HCT116 (cell line): ENCODE results near the gene TMEM269. TPM values are rescaled to one million over a fixed set of nuclear protein-coding genes. Genes with fewer than 3 reads are reported as not detected.

ENCODE experiments used
- ATAC-seq: fragments of 200-7000 bp; cut with Tn5 transposase; 2 replicates; pipeline ENCODE4 v1.9.1; 2020; ENCODE audit warnings: mild to moderate bottlenecking, moderate library complexity
- BruUV-seq: library from RNA; stranded (reverse); fragments of 400-500 nt; replicated peaks from 2 replicates; lab custom pipeline; 2021; lab: Mats Ljungman, UMichigan
- CTCF ChIA-PET: fragments of 300-600 bp; sonication (Branson Sonifier 250); formaldehyde crosslinking; loops from one replicate; lab custom pipeline; 2021; ENCODE audit warnings: antibody characterized with exemption; lab: Charles Lee
- POLR2A ChIA-PET: fragments of 300-600, 350-600 bp; sonication (Branson Sonifier 250); formaldehyde crosslinking; loops from one replicate; lab custom pipeline; 2021; ENCODE audit warnings: antibody characterized with exemption; lab: Charles Lee
- RAD21 ChIA-PET, 2 experiments: fragments of 300-600 bp; sonication (Branson Sonifier 250); formaldehyde crosslinking; loops; one replicate each; lab custom pipeline; 2023; ENCODE audit warnings: low total read pairs in 2 of 2; ENCODE audit not compliant: uncharacterized antibody in 2 of 2, unreplicated experiment in 2 of 2, low non-redundant PET in 1 of 2; lab: Charles Lee
- DNase-seq: peaks from one replicate; pipeline ENCODE4 v3.0.0-alpha.2; 2010; ENCODE audit warnings: low read depth, low spot score
- H2AFZ ChIP-seq: fragments of 200-600 bp; shearing (Covaris generic), sonication (generic); 2 replicates; pipeline ENCODE4 v1.6.1; 2017; ENCODE audit warnings: low read depth, mixed run types, mixed read lengths, antibody characterized with exemption, low read length; ENCODE audit not compliant: poor library complexity, severe bottlenecking
- H3K27ac ChIP-seq: 2 replicates; pipeline ENCODE4 v1.5.1; 2012; ENCODE audit warnings: low read depth, low read length
- H3K27me3 ChIP-seq: fragments of 200-600 bp; sonication (generic); 2 replicates; pipeline ENCODE4 v1.6.1; 2016; ENCODE audit warnings: mixed run types, low read length, mixed read lengths; ENCODE audit not compliant: insufficient read depth
- H3K36me3 ChIP-seq, 2 experiments: fragments of 200-500 bp in 1 of 2; fragments of 200-600 bp in 1 of 2; sonication (Bioruptor generic) in 1 of 2; sonication (generic) in 1 of 2; 2 replicates each; pipeline versions ENCODE4 v1.5.1 to v1.6.1; 2014 to 2016; ENCODE audit warnings: low read length in 2 of 2, inconsistent platforms in 1 of 2, mixed read lengths in 1 of 2, mixed run types in 1 of 2; ENCODE audit not compliant: insufficient read depth in 2 of 2, control insufficient read depth in 1 of 2
- H3K4me1 ChIP-seq, 2 experiments: fragments of 200-600 bp in 1 of 2; sonication (generic) in 1 of 2; 2 replicates each; pipeline versions ENCODE4 v1.5.1 to v1.6.1; 2012 to 2017; ENCODE audit warnings: low read length in 2 of 2, inconsistent platforms in 1 of 2, mild to moderate bottlenecking in 1 of 2, mixed read lengths in 1 of 2, mixed run types in 1 of 2, moderate library complexity in 1 of 2; ENCODE audit not compliant: insufficient read depth in 2 of 2, control insufficient read depth in 1 of 2
- H3K4me2 ChIP-seq: fragments of 200-600 bp; sonication (generic); 2 replicates; pipeline ENCODE4 v1.6.1; 2017; ENCODE audit warnings: mixed run types, low read length, mixed read lengths
- H3K4me3 ChIP-seq, 2 experiments: fragments of 200-600 bp in 1 of 2; sonication (generic) in 1 of 2; replicated peaks in 1 of 2; 2 replicates each; pipeline ENCODE4 v1.5.1; 2011 to 2016; ENCODE audit warnings: low read length in 2 of 2, control low read depth in 1 of 2, low read depth in 1 of 2, mild to moderate bottlenecking in 1 of 2, mixed read lengths in 1 of 2, mixed run types in 1 of 2
- H3K79me2 ChIP-seq: fragments of 200-600 bp; sonication (generic); 2 replicates; pipeline ENCODE4 v1.6.1; 2017; ENCODE audit warnings: mild to moderate bottlenecking, mixed run types, low read length, moderate library complexity, mixed read lengths; ENCODE audit not compliant: insufficient read depth
- H3K9ac ChIP-seq: fragments of 200-600 bp; sonication (generic); 2 replicates; pipeline ENCODE4 v1.6.1; 2016; ENCODE audit warnings: low read length, mixed read lengths
- H3K9me2 ChIP-seq: fragments of 200-600 bp; sonication (generic), shearing (Covaris generic); 2 replicates; pipeline ENCODE4 v1.6.1; 2017; ENCODE audit warnings: mixed run types, mild to moderate bottlenecking, moderate library complexity; ENCODE audit not compliant: insufficient read depth
- H3K9me3 ChIP-seq, 2 experiments: fragments of 200-500 bp in 1 of 2; fragments of 200-600 bp in 1 of 2; sonication (Bioruptor generic) in 1 of 2; sonication (generic) in 1 of 2; 2 replicates each; pipeline ENCODE4 v1.6.1; 2014 to 2017; ENCODE audit warnings: low read length in 2 of 2, mixed read lengths in 2 of 2, inconsistent platforms in 1 of 2, low read depth in 1 of 2, mild to moderate bottlenecking in 1 of 2, mixed run types in 1 of 2, moderate library complexity in 1 of 2; ENCODE audit not compliant: control insufficient read depth in 1 of 2, insufficient read depth in 1 of 2
- H4K20me1 ChIP-seq: fragments of 200-600 bp; sonication (generic), shearing (Covaris generic); 2 replicates; pipeline ENCODE4 v1.6.1; 2017; ENCODE audit warnings: mixed run types, mild to moderate bottlenecking, moderate library complexity; ENCODE audit not compliant: insufficient read depth
- POLR2A ChIP-seq: IDR thresholded peaks from 2 replicates; pipeline ENCODE4 v1.7.0; 2011; ENCODE audit warnings: borderline replicate concordance; ENCODE audit not compliant: insufficient read depth, insufficient read length; ENCODE audit errors: extremely low read depth
- POLR2AphosphoS5 ChIP-seq: IDR thresholded peaks from 2 replicates; pipeline ENCODE4 v1.6.1; 2011; ENCODE audit warnings: mild to moderate bottlenecking, low read depth, low read length, moderate library complexity
- intact Hi-C: fragments of 100-400 bp; cut with micrococcal nuclease; formaldehyde crosslinking; loops from 2 replicates; pipeline ENCODE4 v1.10.0; 2022
- total RNA-seq: library from RNA; stranded (reverse); gene quantifications from one replicate; pipeline ENCODE4 v1.2.1, GENCODE V29; 2021; ENCODE audit not compliant: unreplicated experiment
- TF ChIP-seq, protein P1 (sequence below): IDR thresholded peaks from 2 replicates; pipeline ENCODE4 v1.6.1; 2012; ENCODE audit warnings: low read depth
- TF ChIP-seq, protein P2 (sequence below): IDR thresholded peaks from 2 replicates; pipeline ENCODE4 v1.6.1; 2011; ENCODE audit warnings: mild to moderate bottlenecking, low read length, moderate library complexity; ENCODE audit not compliant: insufficient replicate concordance; ENCODE audit errors: extremely low read depth

TMEM269 gene
- total RNA-seq, 1 experiment from 2014 or later = 0.34 TPM

DNA sequence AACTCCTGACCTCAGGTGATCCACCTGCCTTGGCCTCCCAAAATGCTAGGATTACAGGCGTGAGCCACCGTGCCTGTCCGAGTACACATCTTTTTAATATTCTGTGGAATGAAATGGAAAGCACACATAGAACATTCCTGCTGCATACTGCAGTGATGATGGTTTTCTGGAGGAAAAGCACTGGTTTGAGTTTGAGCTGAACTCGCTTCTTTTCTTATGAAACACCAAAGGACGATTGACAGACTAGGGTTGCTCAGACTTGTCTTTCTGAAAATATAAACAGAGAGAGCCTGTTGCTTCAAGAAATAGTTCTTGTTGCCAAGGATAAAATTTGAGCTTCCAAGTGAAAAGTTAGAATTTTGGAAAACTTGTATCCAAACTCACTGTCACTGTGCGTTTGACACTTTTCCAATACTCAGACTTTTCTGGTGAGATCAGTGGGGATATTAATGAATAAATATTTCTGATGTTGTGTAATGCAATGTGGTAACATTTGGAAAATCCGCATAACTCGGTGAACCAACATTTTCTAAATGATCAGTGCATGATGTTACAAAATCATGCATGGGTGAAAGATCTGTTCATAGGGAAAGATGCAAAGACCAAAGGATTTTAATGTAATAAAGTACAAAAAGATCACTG is 17.2 kb downstream of the TMEM269 start:
- intact Hi-C loops = no loop called here
- Histone ChIP-seq H3K27ac (no peak overlapping the region), H3K4me3 (no peak overlapping the region), H3K4me1 (no peaks in the 10 kb centered on the region), H2AFZ (no peak overlapping the region), H3K4me2 (no peak overlapping the region), H3K79me2 (no peaks in the 10 kb centered on the region), H3K9me3 (no peaks in the 10 kb centered on the region), H3K9me2 (no peaks in the 10 kb centered on the region), H3K36me3 (no peaks in the 10 kb centered on the region), H3K27me3 (no peaks in the 10 kb centered on the region), H4K20me1 (no peaks in the 10 kb centered on the region), H3K9ac (no peak overlapping the region)
- ChIA-PET POLR2A (no interaction called here), RAD21 (no interaction called here), CTCF (no interaction called here)
- TF ChIP-seq POLR2A (no peak), POLR2AphosphoS5 (no peak)
- TF ChIP-seq, protein P1, sequence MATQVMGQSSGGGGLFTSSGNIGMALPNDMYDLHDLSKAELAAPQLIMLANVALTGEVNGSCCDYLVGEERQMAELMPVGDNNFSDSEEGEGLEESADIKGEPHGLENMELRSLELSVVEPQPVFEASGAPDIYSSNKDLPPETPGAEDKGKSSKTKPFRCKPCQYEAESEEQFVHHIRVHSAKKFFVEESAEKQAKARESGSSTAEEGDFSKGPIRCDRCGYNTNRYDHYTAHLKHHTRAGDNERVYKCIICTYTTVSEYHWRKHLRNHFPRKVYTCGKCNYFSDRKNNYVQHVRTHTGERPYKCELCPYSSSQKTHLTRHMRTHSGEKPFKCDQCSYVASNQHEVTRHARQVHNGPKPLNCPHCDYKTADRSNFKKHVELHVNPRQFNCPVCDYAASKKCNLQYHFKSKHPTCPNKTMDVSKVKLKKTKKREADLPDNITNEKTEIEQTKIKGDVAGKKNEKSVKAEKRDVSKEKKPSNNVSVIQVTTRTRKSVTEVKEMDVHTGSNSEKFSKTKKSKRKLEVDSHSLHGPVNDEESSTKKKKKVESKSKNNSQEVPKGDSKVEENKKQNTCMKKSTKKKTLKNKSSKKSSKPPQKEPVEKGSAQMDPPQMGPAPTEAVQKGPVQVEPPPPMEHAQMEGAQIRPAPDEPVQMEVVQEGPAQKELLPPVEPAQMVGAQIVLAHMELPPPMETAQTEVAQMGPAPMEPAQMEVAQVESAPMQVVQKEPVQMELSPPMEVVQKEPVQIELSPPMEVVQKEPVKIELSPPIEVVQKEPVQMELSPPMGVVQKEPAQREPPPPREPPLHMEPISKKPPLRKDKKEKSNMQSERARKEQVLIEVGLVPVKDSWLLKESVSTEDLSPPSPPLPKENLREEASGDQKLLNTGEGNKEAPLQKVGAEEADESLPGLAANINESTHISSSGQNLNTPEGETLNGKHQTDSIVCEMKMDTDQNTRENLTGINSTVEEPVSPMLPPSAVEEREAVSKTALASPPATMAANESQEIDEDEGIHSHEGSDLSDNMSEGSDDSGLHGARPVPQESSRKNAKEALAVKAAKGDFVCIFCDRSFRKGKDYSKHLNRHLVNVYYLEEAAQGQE = no peak
- TF ChIP-seq, protein P2, sequence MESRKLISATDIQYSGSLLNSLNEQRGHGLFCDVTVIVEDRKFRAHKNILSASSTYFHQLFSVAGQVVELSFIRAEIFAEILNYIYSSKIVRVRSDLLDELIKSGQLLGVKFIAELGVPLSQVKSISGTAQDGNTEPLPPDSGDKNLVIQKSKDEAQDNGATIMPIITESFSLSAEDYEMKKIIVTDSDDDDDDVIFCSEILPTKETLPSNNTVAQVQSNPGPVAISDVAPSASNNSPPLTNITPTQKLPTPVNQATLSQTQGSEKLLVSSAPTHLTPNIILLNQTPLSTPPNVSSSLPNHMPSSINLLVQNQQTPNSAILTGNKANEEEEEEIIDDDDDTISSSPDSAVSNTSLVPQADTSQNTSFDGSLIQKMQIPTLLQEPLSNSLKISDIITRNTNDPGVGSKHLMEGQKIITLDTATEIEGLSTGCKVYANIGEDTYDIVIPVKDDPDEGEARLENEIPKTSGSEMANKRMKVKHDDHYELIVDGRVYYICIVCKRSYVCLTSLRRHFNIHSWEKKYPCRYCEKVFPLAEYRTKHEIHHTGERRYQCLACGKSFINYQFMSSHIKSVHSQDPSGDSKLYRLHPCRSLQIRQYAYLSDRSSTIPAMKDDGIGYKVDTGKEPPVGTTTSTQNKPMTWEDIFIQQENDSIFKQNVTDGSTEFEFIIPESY = no peak
- DNase-seq (no peak), ATAC-seq (no peak)
- BruUV-seq = no TSS peak
